DMS114 treated with DMSO at 0.1 percent for 48 hours (cell line): Measurements from ENCODE around the gene IGF2R.

Experiments
- DNase-seq: peaks from one replicate; lab custom pipeline; 2025; ENCODE audit not compliant: unreplicated experiment; lab: John Stamatoyannopoulos, UW

The IGF2R gene

GRCh38 chr6:160070427-160070826, 101.5 kb downstream of the IGF2R start:
- no peak for DNase-seq

GRCh38 chr6:160070831-160071230, 101.9 kb downstream of the IGF2R start:
- no peak for DNase-seq

GRCh38 chr6:160071805-160072690, 103.2 kb downstream of the IGF2R start:
- no peak for DNase-seq

DNA sequence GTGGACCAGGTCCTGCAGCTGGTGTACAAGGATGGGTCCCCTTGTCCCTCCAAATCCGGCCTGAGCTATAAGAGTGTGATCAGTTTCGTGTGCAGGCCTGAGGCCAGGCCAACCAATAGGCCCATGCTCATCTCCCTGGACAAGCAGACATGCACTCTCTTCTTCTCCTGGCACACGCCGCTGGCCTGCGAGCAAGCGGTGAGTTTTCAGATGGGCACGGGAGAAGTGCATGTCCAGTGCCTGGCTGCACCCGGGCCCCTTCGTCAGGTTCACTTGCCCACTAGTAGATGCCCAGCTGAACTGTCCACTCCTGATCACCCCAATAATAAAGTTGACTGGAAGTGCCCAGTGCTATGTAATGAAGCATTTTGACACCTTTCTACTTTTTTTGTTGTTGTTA, 104.4 kb downstream of the IGF2R start:
- DNase-seq: no peak

DNA sequence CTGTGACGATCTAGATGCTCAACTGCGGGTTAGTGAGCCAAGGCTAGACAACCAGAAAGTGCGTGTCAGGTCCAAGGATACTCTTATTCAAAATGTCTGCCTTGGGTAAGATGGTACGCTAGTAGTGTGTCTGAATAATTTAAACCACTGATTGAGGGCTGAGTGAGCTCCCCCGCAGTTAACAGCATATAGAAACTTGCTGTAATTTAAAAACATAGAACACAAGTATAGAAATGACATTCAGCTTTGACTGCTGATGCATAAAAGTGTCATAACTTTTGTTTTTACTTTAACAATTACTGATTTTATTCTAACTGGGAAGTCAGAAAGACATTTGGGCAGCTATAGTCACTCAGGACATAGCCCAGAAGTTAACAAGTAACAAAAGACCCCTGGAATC, 107.1 kb downstream of the IGF2R start:
- no peak for DNase-seq

DNA sequence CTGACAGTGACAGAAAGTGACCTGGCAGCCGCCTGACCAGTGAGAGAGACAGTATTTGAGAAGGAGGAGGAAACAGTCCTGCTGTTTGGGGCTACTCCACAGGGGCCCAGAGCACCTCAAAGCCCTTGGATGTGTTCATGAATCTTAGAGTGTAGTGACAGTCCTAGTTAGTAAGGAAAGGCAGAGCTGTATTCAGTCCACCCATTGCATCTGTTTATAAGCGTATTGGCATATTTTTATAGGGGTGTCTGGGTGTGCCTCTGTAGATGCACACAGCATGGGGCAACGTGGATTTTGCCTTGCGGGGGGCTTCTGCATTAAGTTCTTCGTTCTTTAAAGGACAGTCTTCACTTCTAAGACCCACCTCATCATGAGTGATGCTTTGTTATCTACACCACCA, 108.1 kb downstream of the IGF2R start:
- DNase-seq: no peak

GRCh38 chr6:160077526-160077925, 108.6 kb downstream of the IGF2R start:
- DNase-seq: no peak

DNA sequence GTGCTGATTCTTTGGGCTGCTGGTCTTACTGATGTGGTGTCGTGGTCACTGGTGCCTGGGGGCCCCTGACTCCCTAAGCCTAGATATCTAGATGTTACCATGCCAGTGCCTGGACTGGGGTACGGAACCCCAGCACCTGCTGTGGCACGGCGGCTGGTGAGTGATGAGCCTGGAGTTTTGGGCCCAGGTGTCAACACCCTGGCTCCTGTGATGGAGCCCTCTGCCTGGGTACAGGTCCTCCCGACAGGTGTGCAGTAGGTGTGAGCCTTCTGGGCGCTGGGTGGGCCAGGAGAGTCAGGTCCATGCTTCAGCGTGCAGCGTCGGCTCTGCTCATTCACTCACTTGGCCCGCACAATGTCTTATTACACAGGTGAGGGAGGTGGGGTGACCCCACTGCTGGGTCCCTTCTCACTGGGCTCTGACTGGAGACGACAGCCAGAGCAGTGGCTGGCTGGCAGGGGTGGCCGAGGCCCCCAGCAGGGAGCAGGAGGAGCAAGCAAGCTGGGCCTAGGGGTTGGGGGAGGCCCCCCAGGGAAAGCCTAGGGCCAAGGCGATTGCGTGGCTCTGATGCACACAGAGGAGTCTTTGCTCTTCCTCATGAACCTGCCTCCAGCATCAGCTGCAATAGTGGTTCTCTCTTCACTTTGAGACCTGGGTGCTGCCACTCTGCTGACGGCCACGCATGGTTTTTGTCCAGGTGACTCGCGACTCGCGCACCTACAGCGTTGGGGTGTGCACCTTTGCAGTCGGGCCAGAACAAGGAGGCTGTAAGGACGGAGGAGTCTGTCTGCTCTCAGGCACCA, 110.2 kb downstream of the IGF2R start:
- DNase-seq: no peak

GRCh38 chr6:160079686-160080043, 110.8 kb downstream of the IGF2R start:
- no peak for DNase-seq

- DNase-seq: no peak
Observed at GRCh38 chr6:160080097-160080496, 111.2 kb downstream of the IGF2R start.

DNA sequence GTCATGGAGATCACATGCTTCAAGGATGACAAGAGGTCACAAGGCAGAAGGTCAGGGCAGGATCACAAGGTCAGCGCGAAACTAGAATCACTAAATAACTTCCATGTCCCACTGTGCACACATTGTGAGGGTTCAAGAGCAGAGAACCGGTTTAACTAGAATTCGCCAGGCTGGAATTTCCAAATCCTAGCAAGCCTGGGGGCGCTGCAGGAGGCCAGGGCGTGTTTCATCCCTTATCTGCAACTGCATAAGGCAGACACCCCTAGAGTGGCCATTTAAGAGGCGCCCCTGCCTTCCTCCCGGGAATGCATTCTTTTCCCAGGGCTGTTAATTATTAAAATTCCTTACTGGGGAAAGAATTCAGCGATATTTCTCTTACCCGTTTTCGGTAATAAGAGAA, 112.5 kb downstream of the IGF2R start:
- DNase-seq: no peak

DNA sequence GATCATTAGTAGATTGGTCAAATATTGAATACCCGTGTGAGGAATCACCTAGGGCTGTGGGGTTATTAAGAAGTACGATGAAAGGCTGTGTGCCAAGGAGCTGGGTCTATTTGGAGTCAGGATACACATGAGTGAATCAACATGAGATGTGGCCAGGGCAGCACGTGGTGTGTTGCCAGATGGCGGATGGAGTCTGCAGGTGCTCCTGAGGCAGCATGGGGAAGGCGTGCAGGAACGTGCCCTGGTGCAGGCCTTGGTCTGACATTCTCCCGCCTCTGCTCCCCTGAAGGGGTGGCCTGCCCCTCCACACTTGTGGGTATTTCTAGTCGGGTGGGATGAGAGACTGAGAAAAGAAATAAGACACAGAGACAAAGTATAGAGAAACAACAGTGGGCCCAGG, 113.7 kb downstream of the IGF2R start:
- DNase-seq: no peak

DNA sequence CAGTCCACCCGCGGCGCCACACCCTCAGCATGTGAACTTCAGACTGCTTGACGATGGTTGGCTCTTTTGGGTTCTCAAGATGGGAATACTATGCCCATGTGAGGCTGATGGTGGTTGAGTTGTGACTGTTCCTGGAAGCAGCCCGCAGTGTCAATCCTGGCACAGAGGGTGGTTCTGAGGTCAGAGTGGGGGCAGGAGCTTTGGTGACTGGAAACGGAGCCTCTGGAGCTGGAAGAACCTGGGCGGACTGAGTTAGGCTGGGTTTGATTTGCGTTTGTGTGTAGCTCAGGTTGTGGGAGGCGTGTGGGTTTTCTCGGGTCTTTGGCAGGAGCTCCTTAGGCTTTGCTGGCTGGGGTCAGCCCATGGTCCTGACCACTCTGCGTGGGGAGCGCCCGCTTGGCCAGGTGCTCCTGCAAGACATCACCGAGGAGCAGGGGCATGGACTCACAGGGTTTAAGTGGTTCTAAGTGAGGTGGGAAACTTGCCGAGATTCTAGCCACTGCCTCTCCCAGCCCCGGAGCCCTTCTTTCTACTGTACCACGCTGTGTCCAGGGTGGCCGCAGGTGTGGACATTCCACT, 115.4 kb downstream of the IGF2R start:
- no peak for DNase-seq

DNA sequence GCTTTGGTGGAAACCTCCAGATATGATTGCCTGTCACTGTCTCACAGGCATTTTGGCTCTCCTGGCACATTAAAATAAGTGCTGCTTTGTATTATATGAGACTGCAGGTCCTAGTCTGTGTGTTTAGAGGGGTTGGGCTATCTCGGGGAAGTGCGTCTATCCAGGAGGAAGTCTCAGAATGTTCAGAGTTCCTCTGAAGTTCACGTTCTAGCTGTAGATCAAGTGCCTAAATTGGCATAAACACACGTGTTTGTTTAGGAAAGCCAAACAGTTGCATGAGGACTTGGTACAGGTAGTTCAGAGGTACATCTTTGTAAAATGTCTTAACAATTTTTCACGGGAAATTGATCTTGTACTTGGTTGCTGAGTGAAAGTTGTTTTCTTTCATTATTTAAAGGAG, 116.3 kb downstream of the IGF2R start:
- DNase-seq: no peak

DNA sequence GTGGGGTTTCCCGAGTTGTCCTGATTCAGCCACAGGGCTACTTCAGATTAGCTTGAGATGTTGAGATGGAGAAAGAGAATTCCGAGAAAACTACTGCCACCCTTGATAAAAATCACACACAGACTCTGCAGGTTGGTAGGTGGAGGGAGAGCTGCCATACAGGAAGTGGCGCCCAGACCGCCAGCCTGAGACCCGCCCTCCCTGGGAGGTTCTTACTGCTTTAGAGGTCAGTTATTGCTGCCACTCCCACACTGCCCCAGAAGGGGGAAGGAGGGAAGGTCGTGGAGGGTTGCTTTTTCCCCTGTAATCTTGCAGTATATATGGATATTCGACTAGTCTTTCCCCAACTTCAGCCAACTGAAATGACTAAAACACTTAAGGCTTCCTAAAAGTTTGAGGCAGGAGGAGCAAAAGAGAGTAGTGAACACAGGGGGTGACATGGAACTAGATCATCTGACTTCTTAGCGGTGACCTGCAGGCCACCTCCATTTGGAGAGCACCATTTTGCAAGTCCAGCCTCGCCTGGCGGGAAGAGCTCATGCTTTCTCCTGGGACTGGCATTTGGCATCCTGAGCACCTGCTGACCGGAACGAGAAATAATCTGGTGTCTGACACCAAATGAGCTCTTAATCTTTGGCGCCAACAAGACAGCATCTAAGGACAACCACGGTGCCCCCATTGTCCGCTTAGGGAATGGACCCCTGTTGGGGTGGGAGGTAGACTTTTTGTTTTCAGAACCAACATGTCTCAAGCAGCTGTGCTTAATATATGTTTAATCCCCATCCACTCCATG, 117.0 kb downstream of the IGF2R start:
- DNase-seq: no peak

- no peak for DNase-seq
Observed at GRCh38 chr6:160086754-160087153, 117.9 kb downstream of the IGF2R start.

- DNase-seq: peak; percentile 22
Observed at GRCh38 chr6:160088069-160088783, 119.3 kb downstream of the IGF2R start.

GRCh38 chr6:160088784-160089533, 120.1 kb downstream of the IGF2R start:
- DNase-seq: no peak

GRCh38 chr6:160089534-160089897, 120.6 kb downstream of the IGF2R start:
- DNase-seq: no peak
